NT2/D1 (cell line): Measurements from ENCODE around the gene MRO.

ENCODE experiments used
- SUZ12 ChIP-seq: IDR thresholded peaks from 2 replicates; pipeline ENCODE4 v1.6.1; 2011; ENCODE audit not compliant: insufficient read length, insufficient read depth; ENCODE audit errors: extremely low read depth
- YY1 ChIP-seq: IDR thresholded peaks from 2 replicates; pipeline ENCODE4 v1.6.1; 2011; ENCODE audit not compliant: insufficient read length, insufficient read depth
- ZNF274 ChIP-seq: IDR thresholded peaks from 2 replicates; pipeline ENCODE4 v1.6.1; 2011; ENCODE audit warnings: mild to moderate bottlenecking, low read depth, low read length

DNA sequence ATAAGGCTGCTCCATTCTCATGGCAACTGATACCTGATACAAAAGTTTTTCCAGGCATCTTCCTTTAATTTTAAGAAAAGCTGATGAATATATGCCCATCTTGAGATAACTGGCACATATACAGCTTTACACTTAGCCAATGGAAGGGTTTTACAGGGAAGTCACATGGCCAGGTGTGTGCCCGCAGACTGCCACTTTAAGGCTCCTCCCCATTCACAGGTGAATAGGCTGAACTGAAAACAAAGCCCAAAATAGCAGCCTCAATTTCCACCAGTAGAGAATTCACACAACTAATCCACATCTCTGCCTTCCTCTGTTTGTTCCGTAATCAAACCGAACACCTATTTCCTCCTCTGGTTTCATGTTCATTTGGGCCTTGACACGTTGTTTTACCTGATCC lies 49.3 kb upstream of the MRO start:
- no peak for TF ChIP-seq YY1
- no peak for TF ChIP-seq ZNF274
- TF ChIP-seq SUZ12 = no peak
